ENCODE results near the gene GXYLT2.

DNA sequence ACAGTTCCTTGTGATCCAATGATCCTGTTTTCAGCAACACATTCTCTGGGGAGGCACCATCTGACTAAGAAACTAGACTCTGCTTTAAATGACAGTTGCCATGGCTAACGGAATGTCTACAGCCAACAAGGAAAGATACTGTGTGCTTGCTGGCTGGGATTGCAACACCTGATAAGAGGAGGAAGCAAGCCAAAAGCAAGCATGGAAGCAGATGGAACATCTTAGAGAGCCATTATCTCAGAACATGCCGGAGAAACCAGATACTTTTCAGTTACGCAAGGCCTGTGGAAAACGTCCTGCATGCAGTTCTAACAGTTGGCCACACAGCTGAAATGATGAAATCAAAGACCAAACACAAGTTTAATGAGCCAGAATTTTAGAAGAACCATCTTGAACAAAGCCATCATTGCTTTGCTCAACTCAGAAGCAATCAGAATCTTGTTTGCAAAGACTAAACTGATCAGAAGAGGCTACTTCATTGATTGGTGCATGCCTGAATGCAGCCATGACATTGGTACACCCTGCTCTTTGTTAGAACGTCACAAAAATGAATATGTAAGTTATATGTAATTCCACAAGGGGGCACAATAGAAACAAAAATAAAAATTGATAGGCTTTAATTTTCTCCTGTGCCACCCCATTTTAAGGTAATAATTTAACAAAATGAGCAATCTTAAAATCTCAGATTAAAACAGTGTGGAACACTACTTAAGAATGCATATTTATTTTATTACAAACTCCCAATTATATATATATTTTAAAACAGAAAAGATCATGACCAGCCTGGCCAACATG is 50.8 kb downstream of the GXYLT2 start:
- TF ChIP-seq, protein P1, sequence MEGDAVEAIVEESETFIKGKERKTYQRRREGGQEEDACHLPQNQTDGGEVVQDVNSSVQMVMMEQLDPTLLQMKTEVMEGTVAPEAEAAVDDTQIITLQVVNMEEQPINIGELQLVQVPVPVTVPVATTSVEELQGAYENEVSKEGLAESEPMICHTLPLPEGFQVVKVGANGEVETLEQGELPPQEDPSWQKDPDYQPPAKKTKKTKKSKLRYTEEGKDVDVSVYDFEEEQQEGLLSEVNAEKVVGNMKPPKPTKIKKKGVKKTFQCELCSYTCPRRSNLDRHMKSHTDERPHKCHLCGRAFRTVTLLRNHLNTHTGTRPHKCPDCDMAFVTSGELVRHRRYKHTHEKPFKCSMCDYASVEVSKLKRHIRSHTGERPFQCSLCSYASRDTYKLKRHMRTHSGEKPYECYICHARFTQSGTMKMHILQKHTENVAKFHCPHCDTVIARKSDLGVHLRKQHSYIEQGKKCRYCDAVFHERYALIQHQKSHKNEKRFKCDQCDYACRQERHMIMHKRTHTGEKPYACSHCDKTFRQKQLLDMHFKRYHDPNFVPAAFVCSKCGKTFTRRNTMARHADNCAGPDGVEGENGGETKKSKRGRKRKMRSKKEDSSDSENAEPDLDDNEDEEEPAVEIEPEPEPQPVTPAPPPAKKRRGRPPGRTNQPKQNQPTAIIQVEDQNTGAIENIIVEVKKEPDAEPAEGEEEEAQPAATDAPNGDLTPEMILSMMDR (IDR thresholded peaks at IDR 0.05), result peak in 2 of 3 experiments; percentile 25 to 69
- TF ChIP-seq POLR2A (IDR thresholded peaks at IDR 0.05) (no peak), POLR2AphosphoS5 (IDR thresholded peaks at IDR 0.05; ENCODE audit: insufficient read depth in 1 of 2, low read depth in 1 of 2) (peak; percentile 54 to 84)
